Stimulated activated CD4-positive, alpha-beta T cell treated with anti-CD3 and anti-CD28 coated beads, Interleukin-2, amount 100 ng/mL, for 4 hours (primary cell): ENCODE data around the gene EGFL7.

Source experiments
- DNase-seq: peaks from one replicate; pipeline ENCODE4 v3.0.0-alpha.2; 2020; ENCODE audit warnings: low read depth

The EGFL7 gene

GRCh38 chr9:136662656-136663581 lies at the start of gene EGFL7:
TSS of gene EGFL7 (plus strand) at chr9:136662916. CDS start at chr9:136668283, 5,367 bp downstream.
- DNase-seq, result no peak

GRCh38 chr9:136613824-136614371 lies 48.8 kb upstream of the EGFL7 start:
- no peak for DNase-seq

GRCh38 chr9:136614372-136614922 lies 48.3 kb upstream of the EGFL7 start:
- DNase-seq, result no peak

- no peak for DNase-seq
These were observed 47.6 kb upstream of the EGFL7 start for GRCh38 chr9:136614967-136615623.

- DNase-seq, result no peak
These were observed 46.9 kb upstream of the EGFL7 start for GRCh38 chr9:136615631-136616306.

GRCh38 chr9:136616307-136616635 lies 46.4 kb upstream of the EGFL7 start:
- DNase-seq, result no peak

- no peak for DNase-seq
These were observed 45.6 kb upstream of the EGFL7 start for GRCh38 chr9:136616948-136617695.

- DNase-seq, result no peak
These were observed 44.8 kb upstream of the EGFL7 start for GRCh38 chr9:136617746-136618579.

GRCh38 chr9:136618580-136619547 lies 43.9 kb upstream of the EGFL7 start:
- DNase-seq, result no peak

- DNase-seq, result no peak
These were observed 42.8 kb upstream of the EGFL7 start for GRCh38 chr9:136619742-136620440.

GRCh38 chr9:136620441-136621018 lies 42.2 kb upstream of the EGFL7 start:
- no peak for DNase-seq

- DNase-seq, result no peak
These were observed 41.5 kb upstream of the EGFL7 start for GRCh38 chr9:136621019-136621733.

GRCh38 chr9:136621734-136622093 lies 41.0 kb upstream of the EGFL7 start:
- DNase-seq, result no peak

- DNase-seq, result no peak
These were observed 40.2 kb upstream of the EGFL7 start for GRCh38 chr9:136622538-136622948.

- no peak for DNase-seq
These were observed 39.5 kb upstream of the EGFL7 start for GRCh38 chr9:136623016-136623841.

GRCh38 chr9:136623842-136624183 lies 38.9 kb upstream of the EGFL7 start:
- DNase-seq, result no peak
